BE2C (cell line): Measurements from ENCODE around the gene MYH16.
"Not testable (repeated sequence)": the region's sequence is repeated elsewhere in the genome, so short reads cannot be mapped to it uniquely, and the experiment has no call there.

Experiments
- DNase-seq: peaks from one replicate; pipeline ENCODE4 v3.0.0-alpha.2; 2020
- H3K27me3 ChIP-seq: fragments of 250-450 bp; sonication (Bioruptor Pico); 2 replicates; pipeline ENCODE4 v1.5.1; 2020; ENCODE audit warnings: mild to moderate bottlenecking
- H3K36me3 ChIP-seq: fragments of 250-450 bp; sonication (Bioruptor Pico); 2 replicates; pipeline ENCODE4 v1.5.1; 2020; ENCODE audit warnings: mild to moderate bottlenecking
- H3K4me1 ChIP-seq: fragments of 250-450 bp; sonication (Bioruptor Pico); 2 replicates; pipeline ENCODE4 v1.5.1; 2020
- H3K4me3 ChIP-seq: 2 replicates; pipeline ENCODE4 v1.5.1; 2011; ENCODE audit warnings: low read depth, low read length
- H3K9me3 ChIP-seq: fragments of 250-450 bp; sonication (Bioruptor Pico); 2 replicates; pipeline ENCODE4 v1.5.1; 2020
- TF ChIP-seq, protein P1 (sequence below): IDR thresholded peaks from 2 replicates; pipeline ENCODE4 v1.5.1; 2012; ENCODE audit warnings: mild to moderate bottlenecking, low read depth, low read length

Gene MYH16

GRCh38 chr7:99314504-99314903, 41.9 kb downstream of the MYH16 start:
- TF ChIP-seq, protein P1, sequence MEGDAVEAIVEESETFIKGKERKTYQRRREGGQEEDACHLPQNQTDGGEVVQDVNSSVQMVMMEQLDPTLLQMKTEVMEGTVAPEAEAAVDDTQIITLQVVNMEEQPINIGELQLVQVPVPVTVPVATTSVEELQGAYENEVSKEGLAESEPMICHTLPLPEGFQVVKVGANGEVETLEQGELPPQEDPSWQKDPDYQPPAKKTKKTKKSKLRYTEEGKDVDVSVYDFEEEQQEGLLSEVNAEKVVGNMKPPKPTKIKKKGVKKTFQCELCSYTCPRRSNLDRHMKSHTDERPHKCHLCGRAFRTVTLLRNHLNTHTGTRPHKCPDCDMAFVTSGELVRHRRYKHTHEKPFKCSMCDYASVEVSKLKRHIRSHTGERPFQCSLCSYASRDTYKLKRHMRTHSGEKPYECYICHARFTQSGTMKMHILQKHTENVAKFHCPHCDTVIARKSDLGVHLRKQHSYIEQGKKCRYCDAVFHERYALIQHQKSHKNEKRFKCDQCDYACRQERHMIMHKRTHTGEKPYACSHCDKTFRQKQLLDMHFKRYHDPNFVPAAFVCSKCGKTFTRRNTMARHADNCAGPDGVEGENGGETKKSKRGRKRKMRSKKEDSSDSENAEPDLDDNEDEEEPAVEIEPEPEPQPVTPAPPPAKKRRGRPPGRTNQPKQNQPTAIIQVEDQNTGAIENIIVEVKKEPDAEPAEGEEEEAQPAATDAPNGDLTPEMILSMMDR = no peak
- Histone ChIP-seq H3K4me3 (no peak overlapping the region), H3K9me3 (no peaks in the 10 kb centered on the region), H3K27me3 (peaks cover 14% of the 10 kb centered on the region), H3K4me1 (no peaks in the 10 kb centered on the region; the same call in 1 of the 2 replicates), H3K36me3 (no peaks in the 10 kb centered on the region)
- DNase-seq = no peak

DNA sequence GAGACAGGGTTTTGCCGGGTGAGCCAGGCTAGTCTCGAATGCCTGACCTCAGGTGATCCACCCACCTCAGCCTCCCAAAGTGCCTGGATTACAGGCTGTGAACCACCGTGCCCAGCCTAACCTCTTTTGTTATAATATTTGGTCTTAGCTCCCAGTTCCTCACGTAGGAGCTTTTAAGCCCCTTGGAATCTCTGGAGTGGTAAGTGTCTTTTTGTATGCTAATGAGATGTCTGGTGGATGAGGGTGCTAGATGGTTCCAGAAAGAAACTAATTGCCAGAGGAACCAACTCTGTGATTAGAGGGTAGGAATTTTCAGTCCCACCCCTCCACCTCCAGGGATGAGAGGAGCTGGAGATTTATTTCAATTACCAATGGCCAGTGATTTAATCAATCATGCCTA, 47.7 kb downstream of the MYH16 start:
- no peaks in the 10 kb centered on the region for H3K27me3 ChIP-seq
- no peaks in the 10 kb centered on the region for H3K4me1 ChIP-seq
- H3K4me3 ChIP-seq = no peak overlapping the region
- H3K36me3 ChIP-seq = no peaks in the 10 kb centered on the region
- no peaks in the 10 kb centered on the region for H3K9me3 ChIP-seq
- TF ChIP-seq, protein P1 = no peak
- no peak for DNase-seq

DNA sequence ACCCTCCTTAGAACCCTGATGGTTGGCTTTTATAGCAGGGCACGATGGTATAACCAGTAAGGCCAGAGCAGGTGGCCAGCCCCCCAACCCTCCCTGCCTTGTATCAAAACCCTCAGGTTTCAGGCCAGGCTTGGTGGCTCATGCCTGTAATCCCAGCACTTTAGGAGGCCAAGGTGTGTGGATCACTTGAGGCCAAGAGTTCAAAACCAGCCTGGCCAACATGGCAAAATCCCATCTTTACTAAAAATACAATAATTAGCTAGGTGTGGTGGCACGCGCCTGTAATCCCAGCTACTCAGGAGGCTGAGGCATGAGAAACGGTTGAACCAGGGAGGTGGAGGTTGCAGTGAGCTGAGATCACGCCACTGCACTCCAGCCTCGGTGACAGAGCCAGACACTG, 50.0 kb downstream of the MYH16 start:
- H3K9me3 ChIP-seq, H3K4me3 ChIP-seq, DNase-seq, H3K27me3 ChIP-seq, H3K36me3 ChIP-seq, H3K4me1 ChIP-seq: not testable (repeated sequence)

DNA sequence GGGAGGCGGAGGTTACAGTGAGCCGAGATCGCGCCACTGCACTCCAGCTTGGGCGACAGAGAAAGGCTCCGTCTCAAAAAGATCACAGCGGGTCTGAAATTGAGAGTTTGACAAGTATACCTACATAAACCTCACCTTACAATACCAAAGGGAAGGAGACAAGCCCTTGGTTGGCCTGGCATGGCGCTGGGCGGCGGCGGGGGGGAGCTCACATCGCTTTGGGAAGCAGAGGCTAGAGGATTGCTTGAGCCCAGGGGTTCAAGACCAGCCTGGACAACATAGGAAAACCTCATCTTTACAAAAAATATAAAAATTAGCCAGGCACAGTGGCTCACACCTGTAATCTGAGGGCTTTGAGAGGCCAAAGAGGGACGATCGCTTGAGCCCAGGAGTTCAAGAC, 51.9 kb downstream of the MYH16 start:
- TF ChIP-seq, protein P1 = no peak
- DNase-seq = no peak
- H3K4me3 ChIP-seq = peak overlapping the region; percentile 97
- no peaks in the 10 kb centered on the region for H3K4me1 ChIP-seq
- H3K36me3 ChIP-seq = no peaks in the 10 kb centered on the region; the same call in 1 of the 2 replicates
- no peaks in the 10 kb centered on the region for H3K27me3 ChIP-seq
- H3K9me3 ChIP-seq = no peaks in the 10 kb centered on the region

DNA sequence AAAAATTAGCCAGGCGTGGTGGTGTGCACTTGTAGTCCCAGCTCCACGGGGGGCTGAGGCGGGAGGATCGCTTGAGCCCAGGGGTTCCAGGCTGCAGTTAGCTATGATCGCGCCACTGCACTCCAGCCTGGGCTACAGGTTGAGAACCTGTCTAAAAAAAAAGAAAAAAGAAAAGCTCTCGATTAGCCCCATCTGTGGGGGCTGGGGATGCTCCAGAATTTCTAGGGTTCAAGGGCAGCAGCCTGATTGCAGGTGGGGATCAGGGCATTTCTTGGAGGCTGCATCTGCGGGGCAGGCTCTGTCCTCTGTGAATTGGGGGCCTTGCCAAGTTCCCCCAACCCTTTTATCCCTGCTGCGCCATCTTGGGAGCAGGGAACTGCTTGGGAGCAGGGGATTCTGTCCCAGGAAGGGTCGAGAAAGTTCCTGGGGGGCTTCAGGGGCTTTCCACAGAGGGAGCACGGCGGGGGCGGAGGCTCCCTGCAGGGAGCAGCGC, 52.4 kb downstream of the MYH16 start:
- no peaks in the 10 kb centered on the region for H3K4me1 ChIP-seq
- H3K36me3 ChIP-seq = no peaks in the 10 kb centered on the region; the same call in 1 of the 2 replicates
- no peaks in the 10 kb centered on the region for H3K27me3 ChIP-seq
- H3K4me3 ChIP-seq = peak overlapping the region; percentile 97
- TF ChIP-seq, protein P1 = no peak
- H3K9me3 ChIP-seq = no peaks in the 10 kb centered on the region
- no peak for DNase-seq

- peak; percentile 94 for DNase-seq
- Histone ChIP-seq H3K4me1 (no peaks in the 10 kb centered on the region), H3K4me3 (peak within 1 kb of the TSS; percentile 97), H3K9me3 (no peaks in the 10 kb centered on the region), H3K36me3 (peaks cover 4% of the 10 kb centered on the region; the same call in 1 of the 2 replicates), H3K27me3 (no peaks in the 10 kb centered on the region)
- TF ChIP-seq, protein P1 = no peak
These were observed 53.2 kb downstream of the MYH16 start, which contains the start of gene ARPC1A for GRCh38 chr7:99325592-99326407. ARPC1A (plus strand) TSS chr7:99325898; CDS start chr7:99333354, 7,456 bp downstream.
